HG03196 (cell line): ENCODE data around the gene EML1.

Experiments
- ATAC-seq: cut with Tn5 transposase; IDR thresholded peaks from one replicate; pipeline ENCODE4 v1.9.1; 2021; ENCODE audit not compliant: unreplicated experiment

Gene EML1

GRCh38 chr14:99821519-99822508 lies 28.6 kb downstream of the EML1 start:
- no peak for ATAC-seq

- ATAC-seq = no peak
Observed at GRCh38 chr14:99822800-99823455, 29.7 kb downstream of the EML1 start.

GRCh38 chr14:99824776-99825175 lies 31.6 kb downstream of the EML1 start:
- no peak for ATAC-seq

- no peak for ATAC-seq
Observed at GRCh38 chr14:99829450-99829849, 36.2 kb downstream of the EML1 start.

GRCh38 chr14:99831303-99831702 lies 38.1 kb downstream of the EML1 start:
- no peak for ATAC-seq

GRCh38 chr14:99831903-99832685 lies 38.9 kb downstream of the EML1 start:
- no peak for ATAC-seq

- no peak for ATAC-seq
Observed at GRCh38 chr14:99837822-99838221, 44.6 kb downstream of the EML1 start.

GRCh38 chr14:99838639-99839134 lies 45.5 kb downstream of the EML1 start:
- ATAC-seq = no peak

- no peak for ATAC-seq
Observed at GRCh38 chr14:99839696-99840095, 46.5 kb downstream of the EML1 start.

GRCh38 chr14:99840265-99840664 lies 47.1 kb downstream of the EML1 start:
- no peak for ATAC-seq

GRCh38 chr14:99840774-99841305 lies 47.6 kb downstream of the EML1 start:
- ATAC-seq = no peak

GRCh38 chr14:99841436-99842071 lies 48.3 kb downstream of the EML1 start:
- no peak for ATAC-seq

GRCh38 chr14:99842141-99842540 lies 48.9 kb downstream of the EML1 start:
- ATAC-seq = no peak

GRCh38 chr14:99846808-99847207 lies 53.6 kb downstream of the EML1 start:
- no peak for ATAC-seq

- no peak for ATAC-seq
Observed at GRCh38 chr14:99850709-99851108, 57.5 kb downstream of the EML1 start.

GRCh38 chr14:99852578-99852977 lies 59.4 kb downstream of the EML1 start:
- ATAC-seq = no peak

- ATAC-seq = no peak
Observed at GRCh38 chr14:99853206-99853605, 60.0 kb downstream of the EML1 start.

GRCh38 chr14:99854831-99855230 lies 61.6 kb downstream of the EML1 start:
- ATAC-seq = no peak

GRCh38 chr14:99855271-99855670 lies 62.1 kb downstream of the EML1 start:
- no peak for ATAC-seq

GRCh38 chr14:99857551-99857950 lies 64.3 kb downstream of the EML1 start:
- no peak for ATAC-seq
